Heart left ventricle (tissue), 16 donors: ENCODE measurements around the gene KRTAP20-1. TPM values are rescaled to one million over a fixed set of nuclear protein-coding genes. Genes with fewer than 3 reads are reported as not detected.

ENCODE experiments used
- ATAC-seq, 4 donors: fragments of 200-7000 bp; cut with Tn5 transposase; one replicate each; pipeline ENCODE4 v1.9.1; 2020 to 2022; ENCODE audit warnings: moderate library complexity in 4 of 4, mild to moderate bottlenecking in 3 of 4, moderate number of reproducible peaks in 1 of 4
- DNase-seq, 5 donors: peaks; one replicate each; pipeline ENCODE4 v3.0.0-alpha.2; 2020
- H3K27ac ChIP-seq, 12 donors: fragments of 200-600 bp; sonication (generic) in 4 of 12; one replicate each; pipeline versions ENCODE4 v1.5.0 to v1.8.0; 2016 to 2022; ENCODE audit warnings: mild to moderate bottlenecking in 2 of 12
- H3K27me3 ChIP-seq, 9 donors: fragments of 200-600 bp; sonication (generic) in 2 of 9; one replicate each; pipeline versions ENCODE4 v1.5.1 to v1.8.0; 2016 to 2022; ENCODE audit warnings: mild to moderate bottlenecking in 3 of 9
- H3K36me3 ChIP-seq, 9 donors: fragments of 200-600 bp; sonication (generic) in 2 of 9; one replicate each; pipeline versions ENCODE4 v1.5.0 to v1.8.0; 2018 to 2022; ENCODE audit warnings: mild to moderate bottlenecking in 2 of 9
- H3K4me1 ChIP-seq, 12 donors: fragments of 200-600 bp; sonication (generic) in 4 of 12; one replicate each; pipeline versions ENCODE4 v1.5.0 to v1.8.0; 2016 to 2022; ENCODE audit warnings: mild to moderate bottlenecking in 3 of 12
- H3K4me3 ChIP-seq, 12 donors: fragments of 200-600 bp; sonication (generic) in 4 of 12; one replicate each; pipeline versions ENCODE4 v1.5.0 to v1.8.0; 2017 to 2022; ENCODE audit warnings: mild to moderate bottlenecking in 9 of 12, moderate library complexity in 4 of 12
- H3K9me3 ChIP-seq, 12 donors: fragments of 200-600 bp; sonication (generic) in 4 of 12; one replicate each; pipeline versions ENCODE4 v1.5.0 to v1.8.0; 2016 to 2022; ENCODE audit warnings: mild to moderate bottlenecking in 1 of 12
- POLR2A ChIP-seq, 2 donors: fragments of 450-650 bp; IDR thresholded peaks; one replicate each; pipeline ENCODE4 v1.6.1; 2017; ENCODE audit warnings: antibody characterized with exemption in 2 of 2, mild to moderate bottlenecking in 2 of 2, moderate library complexity in 2 of 2
- WGBS, 4 donors: extraction: QIAGEN DNeasy Blood & Tissue Kit in 2 of 4; methylation state at CpG; one replicate each; pipeline versions ENCODE4 v1.1.5 to v1.1.7; 2013 to 2018; 5-methylcytosine and 5-hydroxymethylcytosine counted together
- intact Hi-C, 10 donors: fragments of 100-400 bp; cut with DNase I; formaldehyde crosslinking; loops; one replicate each; pipeline versions ENCODE4 v1.11.1 to v1.14.2; 2022
- polyA plus RNA-seq, 2 donors: library from polyadenylated mRNA; stranded (reverse); fragments of 200-250 nt; gene quantifications; one replicate each; pipeline ENCODE4 v1.2.3, GENCODE V29; 2013
- total RNA-seq, 9 donors: library from RNA; depleted of rRNA in 2 of 9; stranded (reverse); fragments of >200 nt in 2 of 9; fragmentation: NEBNext Ultra II Directional in 3 of 9; extraction: Animal tissue kit (Norgen Biotek cat#: 25700) in 3 of 9; gene quantifications; one replicate each; pipeline versions ENCODE4 v1.1.0 to v1.2.4, GENCODE V29; 2016 to 2023
- TF ChIP-seq, protein P1 (sequence below), 12 donors: fragments of 200-600 bp; sonication (generic) in 4 of 12; IDR thresholded peaks; one replicate each; pipeline versions ENCODE4 v1.5.0 to v1.8.0; 2018 to 2022; ENCODE audit warnings: antibody characterized with exemption in 12 of 12, mild to moderate bottlenecking in 5 of 12
- donor health status: ischemic (EF 13 %, LVEDD 7.1; RV severe dilation, severe dysfunction).
- donor health status: healthy with polysubstance abuse.
- donor health status: DM: no; HTN: yes; CAD: no.
- donor health status: DM: no; HTN: no; CAD: no.
- donor health status: ischemic (EF 25% LVEDD 6.9; RV normal size, moderate dysfunction).
- donor health status: ischemic (EF 25% LVEDD 5.7; RV mildly dilated, moderate dysfunction).
- donor health status: healthy.
- donor health status: DM: yes; HTN: yes; CAD: no.
- donor health status: ischemic (EF 35%, LVEDD 5.7; RV mildly dilated, moderate dysfunction).
- donor health status: nonischemic (EF 11% LVEDD 7.7; RV severe dilation, severe dysfunction).
- donor health status: DM: yes; HTN: yes; CAD: no.
- donor health status: PGD.
- donor health status: ischemic (EF 29% LVEDD 5.4; RV normal size, mild dysfunction).
- donor health status: nonischemic (EF 23%, LVEDD 6.1; RV moderate dilation, normal function).

The KRTAP20-1 gene
- total and polyA plus RNA-seq, 11 donors, result not detected

DNA sequence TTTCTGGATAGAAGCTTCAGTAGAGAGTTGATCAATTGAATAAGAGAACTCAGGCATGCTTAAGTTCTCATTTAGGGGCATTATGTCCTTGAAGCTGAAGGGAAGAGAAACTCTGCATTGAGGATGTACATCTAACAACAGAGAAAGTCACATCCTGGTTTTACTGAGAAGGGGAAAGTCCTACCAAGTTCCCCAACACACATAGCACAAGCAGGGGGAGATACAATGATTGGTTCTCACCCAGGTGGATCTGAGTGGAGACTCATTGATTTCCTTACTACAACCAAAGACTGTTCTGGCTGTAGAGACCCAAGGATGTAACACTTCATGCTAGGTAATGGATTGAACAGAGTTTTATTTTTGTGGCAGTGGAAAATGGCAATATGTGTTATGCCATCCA lies 1.0 kb upstream of the KRTAP20-1 start:
- no peaks in the 10 kb centered on the region for H3K4me1 ChIP-seq
- intact Hi-C loops, result no loop called here
- no peak for TF ChIP-seq POLR2A (IDR thresholded peaks at IDR 0.05)
- TF ChIP-seq, protein P1, sequence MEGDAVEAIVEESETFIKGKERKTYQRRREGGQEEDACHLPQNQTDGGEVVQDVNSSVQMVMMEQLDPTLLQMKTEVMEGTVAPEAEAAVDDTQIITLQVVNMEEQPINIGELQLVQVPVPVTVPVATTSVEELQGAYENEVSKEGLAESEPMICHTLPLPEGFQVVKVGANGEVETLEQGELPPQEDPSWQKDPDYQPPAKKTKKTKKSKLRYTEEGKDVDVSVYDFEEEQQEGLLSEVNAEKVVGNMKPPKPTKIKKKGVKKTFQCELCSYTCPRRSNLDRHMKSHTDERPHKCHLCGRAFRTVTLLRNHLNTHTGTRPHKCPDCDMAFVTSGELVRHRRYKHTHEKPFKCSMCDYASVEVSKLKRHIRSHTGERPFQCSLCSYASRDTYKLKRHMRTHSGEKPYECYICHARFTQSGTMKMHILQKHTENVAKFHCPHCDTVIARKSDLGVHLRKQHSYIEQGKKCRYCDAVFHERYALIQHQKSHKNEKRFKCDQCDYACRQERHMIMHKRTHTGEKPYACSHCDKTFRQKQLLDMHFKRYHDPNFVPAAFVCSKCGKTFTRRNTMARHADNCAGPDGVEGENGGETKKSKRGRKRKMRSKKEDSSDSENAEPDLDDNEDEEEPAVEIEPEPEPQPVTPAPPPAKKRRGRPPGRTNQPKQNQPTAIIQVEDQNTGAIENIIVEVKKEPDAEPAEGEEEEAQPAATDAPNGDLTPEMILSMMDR (IDR thresholded peaks at IDR 0.05), result no peak

GRCh38 chr21:30620080-30620479 lies 3.9 kb downstream of the KRTAP20-1 start:
- DNase-seq, result no peak
- no peak for ATAC-seq
- no peaks in the 10 kb centered on the region for H3K27me3 ChIP-seq
- intact Hi-C loops, result no loop called here
- TF ChIP-seq POLR2A (IDR thresholded peaks at IDR 0.05), result no peak
- TF ChIP-seq, protein P1 (IDR thresholded peaks at IDR 0.05), result no peak
- H3K27ac ChIP-seq, result no peak overlapping the region
- H3K36me3 ChIP-seq, result no peaks in the 10 kb centered on the region
- H3K9me3 ChIP-seq, result no peaks in the 10 kb centered on the region
- no peaks in the 10 kb centered on the region for H3K4me1 ChIP-seq
- no peak overlapping the region for H3K4me3 ChIP-seq

More for the DNA sequence above, 1.0 kb upstream of the KRTAP20-1 start:
- peaks cover 0 to 10% (median 0%) of the 10 kb centered on the region in 12 donors for H3K9me3 ChIP-seq
- ATAC-seq (no peak), DNase-seq (no peak)
- H3K36me3 ChIP-seq, result no peaks in the 10 kb centered on the region
- H3K27me3 ChIP-seq, result no peaks in the 10 kb centered on the region
- no peak overlapping the region for H3K27ac ChIP-seq
- H3K4me3 ChIP-seq, result no peak overlapping the region

DNA sequence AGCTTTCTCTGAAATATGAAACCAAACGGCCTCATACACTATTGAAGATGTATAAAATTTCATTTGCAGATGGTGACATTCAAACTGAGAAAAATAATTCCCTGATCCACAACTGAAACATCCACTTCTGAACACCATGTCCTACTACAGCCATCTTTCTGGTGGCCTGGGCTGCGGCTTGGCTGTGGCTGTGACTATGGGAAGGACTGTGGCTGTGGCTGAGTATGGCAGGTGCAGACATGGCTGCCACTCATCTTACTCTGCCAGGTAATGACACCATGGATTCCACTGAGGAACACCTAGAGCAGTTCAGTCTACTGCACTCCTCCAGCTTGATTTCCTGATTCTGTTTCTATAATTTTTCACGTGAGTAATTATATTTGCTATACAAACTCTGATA lies 4.3 kb downstream of the KRTAP20-1 start, which contains the start of gene KRTAP20-4:
Gene KRTAP20-4, plus strand, starts transcription at position 106 of the 400 bp plus-strand sequence.
- Histone ChIP-seq H3K4me3 (no peak within 1 kb of the TSS), H3K36me3 (no peaks in the 10 kb centered on the region), H3K9me3 (peaks cover 0 to 2% (median 0%) of the 10 kb centered on the region in 12 donors), H3K27ac (no peak within 1 kb of the TSS), H3K27me3 (no peaks in the 10 kb centered on the region), H3K4me1 (no peaks in the 10 kb centered on the region)
- intact Hi-C loops, result no loop called here
- no peak for DNase-seq
- WGBS, 4 donors, result 81 to 86% (median 83%) methylated on average over 3 of the region's 3 CpGs
- ATAC-seq, result no peak
- TF ChIP-seq, protein P1 (IDR thresholded peaks at IDR 0.05), result no peak
- no peak for TF ChIP-seq POLR2A (IDR thresholded peaks at IDR 0.05)

- Histone ChIP-seq H3K27ac (no peak overlapping the region), H3K4me1 (no peaks in the 10 kb centered on the region), H3K9me3 (peaks cover 0 to 3% (median 0%) of the 10 kb centered on the region in 12 donors), H3K36me3 (no peaks in the 10 kb centered on the region), H3K27me3 (no peaks in the 10 kb centered on the region), H3K4me3 (no peak overlapping the region)
- ATAC-seq (no peak), DNase-seq (no peak)
- 78 to 88% (median 84%) methylated on average over 3 of the region's 3 CpGs for WGBS, 4 donors
- intact Hi-C loops, result no loop called here
- TF ChIP-seq, protein P1 (IDR thresholded peaks at IDR 0.05), result no peak
- TF ChIP-seq POLR2A (IDR thresholded peaks at IDR 0.05), result no peak
These were observed 7.1 kb downstream of the KRTAP20-1 start for GRCh38 chr21:30623362-30623761.
